SKM-1 treated with dmso at 0.1 percent for 144 hours (cell line): ENCODE data around the gene YIPF4.
"Not testable (repeated sequence)": the region's sequence is repeated elsewhere in the genome, so short reads cannot be mapped to it uniquely, and the experiment has no call there.

Experiments used
- DNase-seq: peaks from one replicate; lab custom pipeline; 2025; ENCODE audit not compliant: unreplicated experiment; lab: John Stamatoyannopoulos, UW

The YIPF4 gene

GRCh38 chr2:32277674-32278477, at the start of gene YIPF4:
Gene YIPF4, plus strand, starts transcription at chr2:32277904. Its CDS starts 252 bp downstream, at chr2:32278156.
- peak; percentile 86 for DNase-seq

- DNase-seq = no peak
Observed at GRCh38 chr2:32228181-32228580, 49.5 kb upstream of the YIPF4 start.

- DNase-seq = no peak
Observed at GRCh38 chr2:32229635-32230034, 48.1 kb upstream of the YIPF4 start.

GRCh38 chr2:32231959-32232358, 45.7 kb upstream of the YIPF4 start:
- no peak for DNase-seq

GRCh38 chr2:32235315-32235714, 42.4 kb upstream of the YIPF4 start:
- no peak for DNase-seq

- no peak for DNase-seq
Observed at GRCh38 chr2:32237488-32237887, 40.2 kb upstream of the YIPF4 start.

- DNase-seq = no peak
Observed at GRCh38 chr2:32237996-32238395, 39.7 kb upstream of the YIPF4 start.

GRCh38 chr2:32242331-32242730, 35.4 kb upstream of the YIPF4 start:
- no peak for DNase-seq

GRCh38 chr2:32246911-32247310, 30.8 kb upstream of the YIPF4 start:
- DNase-seq = no peak

GRCh38 chr2:32248299-32248698, 29.4 kb upstream of the YIPF4 start:
- DNase-seq = no peak

- DNase-seq = no peak
Observed at GRCh38 chr2:32249731-32250236, 27.9 kb upstream of the YIPF4 start.

GRCh38 chr2:32250290-32250689, 27.4 kb upstream of the YIPF4 start:
- DNase-seq = no peak

GRCh38 chr2:32258242-32258641, 19.5 kb upstream of the YIPF4 start:
- no peak for DNase-seq

GRCh38 chr2:32260376-32260775, 17.3 kb upstream of the YIPF4 start:
- DNase-seq = no peak

- peak; percentile 94 for DNase-seq
Observed at GRCh38 chr2:32262105-32262504, 15.6 kb upstream of the YIPF4 start.

GRCh38 chr2:32264422-32265105, 13.1 kb upstream of the YIPF4 start, which contains the start of gene NLRC4:
Gene NLRC4, minus strand, starts transcription at chr2:32264886. Its CDS starts 8,111 bp downstream, at chr2:32256775.
- peak; percentile 94 for DNase-seq

- no peak for DNase-seq
Observed at GRCh38 chr2:32271063-32271462, 6.6 kb upstream of the YIPF4 start.

- no peak for DNase-seq
Observed at GRCh38 chr2:32272279-32272678, 5.4 kb upstream of the YIPF4 start.

- no peak for DNase-seq
Observed at GRCh38 chr2:32274289-32274688, 3.4 kb upstream of the YIPF4 start.

GRCh38 chr2:32275790-32276189, 1.9 kb upstream of the YIPF4 start:
- not testable (repeated sequence) for DNase-seq

- no peak for DNase-seq
Observed at GRCh38 chr2:32277363-32277673, 386 bp upstream of the YIPF4 start.

GRCh38 chr2:32278478-32278853, 762 bp downstream of the YIPF4 start:
- no peak for DNase-seq
